ENCODE measurements around the gene PPP2R2B.

PPP2R2B gene

DNA sequence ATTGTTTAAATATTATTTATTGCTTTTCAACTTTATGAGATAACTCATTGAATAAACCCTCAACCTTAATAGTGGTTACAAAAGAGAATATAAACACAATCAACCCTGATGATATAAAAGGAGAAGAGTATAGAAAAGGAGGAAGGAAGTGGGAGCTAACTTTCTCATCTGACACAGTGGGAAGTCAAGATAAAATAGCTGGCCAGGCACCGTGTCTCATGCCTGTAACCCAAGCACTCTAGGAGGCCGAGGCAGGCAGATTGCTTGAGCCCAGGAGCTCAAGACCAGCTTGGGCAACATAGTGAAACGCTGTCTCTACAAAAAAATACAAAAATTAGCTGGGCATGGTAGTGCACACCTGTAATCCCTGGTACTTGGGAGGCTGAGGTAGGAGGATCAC lies 93.5 kb downstream of the PPP2R2B start:
- no peak for DNase-seq (ENCODE audit: low read depth, low spot score)

DNA sequence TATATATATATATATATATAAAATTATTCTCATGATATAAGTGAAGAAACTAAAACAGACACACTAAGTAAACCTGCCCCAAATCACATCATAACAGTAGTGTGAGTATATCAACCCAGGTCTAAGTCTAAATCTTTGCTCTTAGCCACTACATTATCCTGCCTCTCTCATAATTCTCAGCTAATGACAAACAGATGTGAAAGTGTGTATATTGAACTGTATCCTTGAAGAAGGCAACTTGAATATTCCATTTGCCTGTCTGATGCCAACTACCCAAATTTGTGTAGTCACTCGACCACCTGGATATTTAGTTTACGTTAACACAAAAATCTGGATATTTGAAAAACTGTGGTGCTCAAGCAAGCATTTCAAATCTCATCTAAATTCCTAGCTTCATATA lies 97.4 kb downstream of the PPP2R2B start:
- no peak for DNase-seq (ENCODE audit: low read depth, low spot score)

DNA sequence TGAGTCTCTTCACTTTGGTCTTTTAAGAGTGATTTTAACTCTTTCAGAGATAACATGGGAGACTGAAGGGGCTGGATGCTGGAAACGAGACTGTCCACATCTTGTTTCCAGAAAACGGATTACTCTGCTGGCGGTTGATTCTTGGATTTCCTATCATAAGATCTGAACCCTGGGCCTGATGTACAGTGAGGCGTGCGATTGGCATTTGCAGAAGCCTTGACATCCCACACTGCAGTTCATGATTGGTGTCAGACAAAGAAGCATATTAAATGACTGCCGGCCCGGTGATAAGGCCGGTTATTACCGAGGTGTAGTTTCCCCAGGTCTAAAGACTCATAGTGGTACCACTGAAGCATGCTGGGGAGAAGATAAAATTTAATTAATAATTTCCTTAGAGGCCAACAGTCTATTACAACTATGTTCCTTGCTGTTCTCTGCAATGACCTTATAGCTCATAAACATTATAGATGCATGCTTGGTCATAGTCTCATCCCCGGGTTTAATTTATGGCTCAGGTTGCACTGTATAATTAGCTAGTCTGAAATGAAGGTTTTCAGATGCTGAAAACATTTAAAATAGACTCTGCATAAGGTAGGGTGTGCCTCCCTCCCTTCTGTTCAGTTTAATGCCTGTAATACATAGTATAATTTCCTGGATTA lies 99.2 kb downstream of the PPP2R2B start:
- no peak for DNase-seq (ENCODE audit: low read depth, low spot score)

DNA sequence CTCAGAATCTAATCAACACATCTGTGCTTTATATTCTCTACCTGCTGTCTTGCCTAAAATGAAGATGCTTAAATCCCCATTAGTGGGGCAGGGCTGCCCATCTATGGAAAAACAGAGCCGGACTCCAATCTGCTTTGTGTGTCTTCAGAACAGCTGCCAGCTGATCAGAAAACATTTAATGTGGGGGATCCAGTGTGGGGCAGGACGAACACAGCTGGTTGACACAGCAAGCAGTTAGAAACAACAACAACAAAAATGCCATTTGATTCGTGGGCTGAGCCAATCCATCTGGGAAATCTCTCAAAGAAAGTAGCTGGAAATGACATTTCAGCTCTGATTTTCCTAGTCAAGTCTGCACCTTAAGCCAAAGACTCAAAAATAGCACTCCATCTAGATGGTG lies 99.8 kb downstream of the PPP2R2B start:
- no peak for DNase-seq (ENCODE audit: low read depth, low spot score)

DNA sequence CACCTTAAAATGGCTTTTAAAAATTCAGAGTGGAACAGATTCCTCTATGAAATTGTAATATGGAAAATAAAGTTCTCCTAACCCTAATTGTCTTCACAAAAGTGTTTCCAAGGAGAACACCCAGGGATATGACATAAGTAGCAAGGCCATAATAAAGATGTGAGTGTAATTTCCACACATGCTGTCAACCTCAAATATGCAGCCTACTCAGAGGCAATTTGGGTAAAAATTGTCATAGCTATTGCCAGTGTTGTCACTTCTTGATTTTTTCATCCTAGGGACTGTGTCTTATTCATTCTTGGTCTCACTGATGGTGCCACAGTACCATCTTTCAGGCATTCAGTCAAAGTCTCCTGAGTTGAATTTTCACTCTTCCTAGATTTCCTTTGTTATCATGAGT lies 100.3 kb downstream of the PPP2R2B start:
- DNase-seq (ENCODE audit: low read depth, low spot score): no peak

DNA sequence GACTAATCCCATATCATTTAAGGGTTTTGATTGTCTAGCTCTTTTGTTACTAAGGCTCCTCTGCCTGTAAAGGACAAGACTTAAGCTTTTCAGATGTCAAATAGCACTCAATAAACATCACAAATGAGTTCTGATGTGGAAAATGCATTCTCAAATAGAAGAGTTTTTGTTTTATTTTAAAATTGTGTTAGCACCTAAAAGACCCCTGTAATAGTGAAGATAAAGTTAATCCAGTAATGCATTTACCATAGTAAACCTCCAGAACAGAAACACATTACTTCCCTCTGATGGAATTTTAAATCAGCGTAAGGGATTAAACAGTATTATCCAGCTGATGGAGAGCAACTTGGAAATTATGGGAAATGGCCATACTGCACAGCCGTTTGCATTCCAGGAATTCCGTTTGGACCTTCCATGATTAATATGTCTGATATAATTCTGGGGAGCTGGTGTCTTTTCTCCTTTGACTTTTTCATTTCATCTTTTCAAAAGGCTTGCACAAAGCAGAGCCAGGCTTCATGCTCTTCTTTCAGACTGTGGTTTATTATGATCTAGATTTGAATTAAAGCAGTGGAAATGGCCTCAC lies 105.6 kb downstream of the PPP2R2B start:
- no peak for DNase-seq (ENCODE audit: low read depth, low spot score)

DNA sequence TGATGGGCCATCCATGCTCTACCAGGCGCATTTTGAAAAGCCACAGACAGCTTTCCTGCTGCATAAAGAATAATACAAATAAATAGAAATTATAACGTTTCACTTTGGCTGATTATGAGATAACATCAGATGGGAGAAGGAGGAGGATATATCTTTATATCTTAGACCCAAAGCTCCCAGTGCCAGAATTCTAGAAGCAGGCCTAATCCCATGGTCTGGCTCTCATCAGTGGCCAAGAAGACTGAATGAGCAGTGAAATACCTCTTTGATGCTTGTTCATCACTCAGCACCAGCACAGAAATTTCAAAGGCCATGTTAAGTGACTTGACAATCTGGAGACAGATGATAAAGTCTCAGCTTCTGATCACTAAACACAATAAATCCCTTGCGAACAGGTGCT lies 107.6 kb downstream of the PPP2R2B start:
- DNase-seq (ENCODE audit: low read depth, low spot score): no peak

DNA sequence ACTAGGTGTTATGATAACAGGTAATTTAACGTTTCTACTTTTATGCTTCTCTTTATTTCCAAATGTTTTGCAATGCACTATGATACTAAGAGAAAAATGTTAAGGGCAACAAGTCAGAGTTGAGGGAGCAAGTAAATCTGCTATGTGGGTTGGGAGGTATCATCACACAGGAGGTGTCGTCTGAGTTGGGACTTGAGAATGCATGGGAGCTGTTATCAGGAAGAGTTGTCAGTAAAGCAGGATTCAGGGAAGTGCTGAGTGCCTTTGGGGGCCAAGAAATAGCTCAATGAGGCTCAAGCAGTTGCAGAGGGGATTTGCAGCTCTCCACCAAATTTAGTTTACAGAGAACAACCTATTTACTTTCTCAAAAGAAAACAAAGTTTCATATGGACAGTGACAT lies 108.0 kb downstream of the PPP2R2B start:
- DNase-seq (ENCODE audit: low read depth, low spot score): no peak

DNA sequence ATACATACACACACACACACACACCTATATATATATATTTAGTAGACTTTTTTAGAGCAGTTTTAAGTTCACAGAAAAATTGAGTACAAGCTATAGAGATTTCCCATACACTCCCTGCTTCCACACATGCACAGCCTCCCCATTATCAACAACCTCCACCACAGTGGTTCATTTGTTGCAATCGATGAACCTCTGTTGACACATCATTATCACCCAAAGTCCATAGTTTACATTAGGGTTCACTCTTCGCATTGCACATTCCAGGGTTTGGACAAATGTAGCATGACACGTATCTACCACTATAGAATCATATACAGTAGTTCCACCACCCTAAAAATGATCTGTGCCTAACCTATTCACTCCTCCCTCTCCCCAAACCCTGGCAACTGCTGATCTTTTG lies 111.0 kb downstream of the PPP2R2B start:
- DNase-seq (ENCODE audit: low read depth, low spot score): no peak

DNA sequence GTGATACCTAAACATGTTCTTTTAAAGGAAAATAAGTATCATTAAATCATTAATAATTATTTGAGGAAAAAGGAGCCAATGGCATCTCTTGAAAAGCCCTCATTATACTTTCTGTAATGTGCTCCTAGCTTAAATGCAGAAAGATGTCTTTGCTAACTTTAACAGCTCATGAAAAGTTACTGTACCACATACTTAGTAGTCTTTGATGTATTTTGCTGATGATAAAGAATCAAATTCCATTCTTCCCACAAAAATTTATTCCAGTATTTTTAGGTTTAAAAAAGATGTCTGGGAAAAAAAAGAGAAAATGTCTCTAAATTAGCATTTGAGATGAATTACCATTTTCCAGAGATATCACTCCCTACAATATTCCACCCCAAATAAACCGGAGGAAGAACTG lies 112.5 kb downstream of the PPP2R2B start:
- peak; percentile 26 for DNase-seq (ENCODE audit: low read depth, low spot score)

DNA sequence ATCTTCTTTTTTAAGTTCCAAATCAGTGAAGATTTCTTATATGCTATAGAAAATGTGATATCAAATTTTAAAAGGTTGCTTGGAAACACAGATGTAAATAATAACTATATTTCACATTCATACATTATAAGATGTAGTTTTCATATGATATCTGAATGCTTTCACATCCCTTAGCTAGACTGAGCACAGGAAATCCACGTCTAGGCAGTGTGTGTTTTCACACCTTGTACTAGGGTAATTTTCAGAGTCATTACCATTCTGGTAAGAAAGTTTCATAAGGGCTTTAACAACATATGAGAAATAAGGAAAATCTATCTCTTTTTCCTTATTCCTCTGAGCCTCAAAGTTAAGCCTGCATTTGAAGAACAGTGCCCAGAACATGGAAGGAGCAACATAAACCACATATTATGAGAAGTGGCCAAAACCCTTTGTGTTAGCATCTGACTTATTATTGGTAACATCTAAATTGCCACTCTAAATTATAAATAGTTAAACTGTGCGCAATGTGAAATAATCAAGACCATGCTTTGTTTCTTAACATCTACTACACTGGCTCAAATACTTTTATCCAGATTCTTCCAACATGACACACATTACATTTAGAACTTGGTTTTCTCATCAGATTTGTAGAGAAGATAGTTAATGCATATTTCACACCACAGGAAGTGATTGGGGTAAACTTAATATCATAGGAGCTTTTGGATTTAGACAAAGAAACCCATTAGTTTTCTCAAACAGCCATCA lies 113.3 kb downstream of the PPP2R2B start:
- DNase-seq (ENCODE audit: low read depth, low spot score): peak; percentile 13

DNA sequence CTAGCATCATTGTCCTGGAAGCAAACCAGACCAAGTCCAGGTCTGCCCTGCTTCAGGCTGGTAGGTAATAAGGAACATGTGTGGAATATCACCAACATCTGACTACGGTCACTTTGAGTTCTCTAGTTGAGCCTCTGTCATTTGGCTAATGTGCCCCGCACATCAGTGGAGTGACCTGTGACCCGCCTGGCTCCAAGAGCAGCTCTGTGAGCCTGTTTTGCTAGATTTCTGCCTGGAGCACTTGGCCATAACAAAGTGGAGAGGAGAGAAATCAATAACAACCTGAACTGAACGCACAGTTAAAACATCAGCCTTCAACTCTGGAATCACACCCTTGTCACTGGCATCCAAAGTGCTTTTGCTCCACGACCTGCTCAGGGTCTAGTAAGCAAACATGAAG lies 115.7 kb downstream of the PPP2R2B start:
- DNase-seq (ENCODE audit: low read depth, low spot score): no peak

DNA sequence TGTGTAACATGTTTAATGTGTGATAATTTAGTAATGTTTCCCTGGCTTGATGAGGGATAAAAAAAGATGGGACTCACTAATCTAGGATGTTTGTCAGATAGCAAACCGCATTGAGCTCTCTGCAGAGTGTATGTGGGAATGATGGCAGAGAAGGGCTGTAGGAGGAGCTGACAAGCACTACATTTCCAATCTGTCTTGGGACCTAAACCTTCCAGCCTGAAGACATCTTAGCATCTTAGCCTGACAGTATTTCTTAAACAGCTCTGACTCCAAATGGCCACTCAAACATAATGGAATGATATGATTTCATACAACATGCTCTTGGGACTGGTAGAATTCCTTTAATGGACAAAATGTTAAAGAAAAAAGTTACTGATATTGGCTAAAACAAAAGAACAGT lies 116.7 kb downstream of the PPP2R2B start:
- DNase-seq (ENCODE audit: low read depth, low spot score): no peak

DNA sequence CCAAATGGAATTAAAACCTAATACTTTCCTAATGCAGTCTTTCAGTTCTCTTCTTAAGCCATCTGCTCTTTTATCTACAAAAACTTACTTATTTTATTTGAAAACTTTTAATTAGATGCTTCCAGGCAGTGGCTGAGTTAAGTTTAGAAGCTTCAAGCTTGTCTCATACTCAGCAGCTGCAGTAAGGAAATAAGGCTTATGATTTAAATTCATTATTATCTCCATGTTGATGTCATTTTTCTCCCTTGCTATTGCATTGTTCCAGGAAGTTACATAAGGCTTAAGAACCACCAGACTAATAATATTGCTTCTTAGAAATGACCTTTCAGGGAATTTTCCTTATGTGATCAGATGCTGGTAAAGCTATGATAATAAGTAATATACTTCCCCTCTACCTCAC lies 119.6 kb downstream of the PPP2R2B start:
- DNase-seq (ENCODE audit: low read depth, low spot score): no peak

DNA sequence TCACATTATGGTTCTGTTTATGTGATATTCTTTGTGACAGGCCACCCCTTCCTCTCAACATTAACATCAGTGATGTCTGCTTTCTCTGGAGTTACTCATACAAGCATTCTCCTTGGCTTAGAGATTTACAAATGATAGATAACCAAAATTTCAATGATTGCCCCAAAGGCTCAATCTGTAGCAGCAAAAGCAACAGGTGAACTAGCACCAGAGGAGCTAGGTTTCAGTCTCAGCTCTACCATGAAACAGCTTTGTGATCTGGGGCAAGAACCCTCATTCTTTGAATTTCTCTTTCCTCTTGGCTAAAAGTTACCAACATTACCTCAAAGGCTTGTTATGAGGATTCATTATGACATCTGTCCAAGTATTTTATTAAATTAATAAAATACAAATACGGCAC lies 120.5 kb downstream of the PPP2R2B start:
- no peak for DNase-seq (ENCODE audit: low read depth, low spot score)

DNA sequence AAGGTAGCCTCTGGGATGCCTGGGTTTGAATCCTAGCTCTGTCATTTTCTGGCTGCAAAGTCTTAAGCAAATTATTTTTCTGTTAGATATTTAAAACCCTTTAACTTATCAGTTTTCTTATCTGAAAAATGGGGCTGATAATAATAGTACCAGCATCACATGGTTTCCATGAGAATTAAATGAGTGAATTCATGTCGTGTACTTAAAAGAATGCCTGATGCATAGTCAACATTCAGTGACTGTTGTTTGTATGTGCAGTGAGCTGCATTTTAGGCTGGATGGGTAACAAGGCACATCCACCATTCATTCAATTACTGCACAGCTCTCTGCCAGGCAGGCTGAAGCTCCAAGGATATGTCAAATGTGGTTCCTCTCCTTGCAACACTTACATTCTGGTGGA lies 122.0 kb downstream of the PPP2R2B start:
- peak; percentile 7 for DNase-seq (ENCODE audit: low read depth, low spot score)

DNA sequence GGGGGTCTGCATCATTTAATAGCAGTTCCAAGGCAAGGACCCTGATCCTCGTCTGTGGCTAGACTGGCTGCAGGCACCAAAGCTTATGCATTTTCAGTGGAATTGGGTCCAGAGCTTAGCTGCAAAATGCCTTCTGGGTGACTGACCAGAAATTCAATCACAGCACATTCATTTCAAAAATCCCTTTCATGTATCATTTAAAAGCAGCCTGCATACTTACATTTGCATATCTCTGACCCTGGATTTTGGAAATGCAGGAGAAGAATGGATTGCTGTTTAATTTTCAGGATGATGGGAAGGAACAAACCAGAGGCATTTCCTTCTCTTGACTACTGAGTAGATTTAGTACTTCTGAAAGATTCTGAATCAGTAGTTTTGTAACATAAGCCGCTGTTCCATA lies 122.8 kb downstream of the PPP2R2B start:
- peak; percentile 64 for DNase-seq (ENCODE audit: low read depth, low spot score)

DNA sequence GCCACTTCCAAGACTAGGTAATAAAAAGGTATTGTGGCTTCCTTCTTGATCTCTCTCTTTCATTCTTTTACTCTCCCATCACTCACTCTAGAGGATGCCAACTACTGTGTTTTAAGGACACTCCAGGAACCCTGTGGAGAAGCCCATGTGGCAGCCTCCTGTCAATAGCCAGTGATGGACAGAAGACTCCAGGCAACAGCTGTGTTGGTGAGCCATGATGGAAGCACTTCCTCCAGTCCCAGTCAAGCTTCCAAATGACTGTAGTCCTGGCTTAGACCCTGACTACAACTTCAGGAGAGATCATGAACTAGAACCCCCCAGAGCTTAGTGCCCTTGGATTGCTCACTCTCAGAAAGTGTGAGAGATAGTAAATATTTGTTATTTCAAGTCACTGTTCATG lies 123.9 kb downstream of the PPP2R2B start:
- no peak for DNase-seq (ENCODE audit: low read depth, low spot score)

DNA sequence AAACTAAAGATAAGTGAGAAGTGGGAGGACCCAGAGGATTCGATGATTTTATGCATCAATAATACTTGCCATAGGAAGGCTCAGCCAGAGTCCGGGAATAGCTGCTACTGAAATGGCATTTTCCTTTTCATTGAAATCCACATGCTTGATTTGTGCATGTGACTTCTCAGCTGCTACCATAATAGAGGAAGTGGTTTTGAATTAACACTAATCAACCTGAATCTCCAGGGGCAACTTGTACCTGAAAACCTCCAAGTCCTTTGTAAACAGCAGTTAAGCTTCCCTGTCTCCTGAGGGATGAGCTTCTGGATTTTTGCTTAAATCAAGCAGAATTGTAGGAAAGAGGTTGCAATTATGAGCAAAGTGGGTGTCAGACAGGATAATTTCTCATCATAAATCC lies 124.9 kb downstream of the PPP2R2B start:
- DNase-seq (ENCODE audit: low read depth, low spot score): peak; percentile 5

DNA sequence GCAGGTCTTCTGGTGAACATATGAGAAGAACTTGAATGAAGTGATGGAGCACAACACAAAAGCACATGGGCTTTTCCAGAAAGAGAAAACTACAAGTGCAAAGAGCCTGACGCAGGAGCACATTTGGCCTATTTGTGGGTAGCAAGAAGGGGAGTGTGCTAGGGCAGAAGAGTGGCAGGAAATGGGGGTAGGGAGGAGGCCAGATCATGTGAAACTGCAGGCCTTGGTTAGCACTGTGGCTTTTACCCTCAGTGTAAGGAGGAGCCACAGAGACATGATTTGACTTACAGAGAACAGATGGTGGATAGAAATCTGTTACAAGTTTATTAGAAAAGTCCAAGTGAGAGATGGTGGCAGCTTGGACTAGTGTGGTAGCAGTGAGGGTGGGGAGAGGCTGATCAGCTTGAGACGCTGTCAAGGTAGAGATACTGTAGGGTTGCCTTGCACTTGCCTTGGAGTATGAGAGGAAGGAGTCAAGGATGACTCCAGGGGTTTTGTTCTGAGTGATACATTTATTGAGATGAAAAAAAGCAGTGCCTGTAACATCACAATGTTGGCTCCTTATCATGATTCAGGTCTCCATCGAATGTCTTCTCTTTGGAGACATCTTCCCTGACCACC lies 126.7 kb downstream of the PPP2R2B start:
- DNase-seq (ENCODE audit: low read depth, low spot score): no peak

DNA sequence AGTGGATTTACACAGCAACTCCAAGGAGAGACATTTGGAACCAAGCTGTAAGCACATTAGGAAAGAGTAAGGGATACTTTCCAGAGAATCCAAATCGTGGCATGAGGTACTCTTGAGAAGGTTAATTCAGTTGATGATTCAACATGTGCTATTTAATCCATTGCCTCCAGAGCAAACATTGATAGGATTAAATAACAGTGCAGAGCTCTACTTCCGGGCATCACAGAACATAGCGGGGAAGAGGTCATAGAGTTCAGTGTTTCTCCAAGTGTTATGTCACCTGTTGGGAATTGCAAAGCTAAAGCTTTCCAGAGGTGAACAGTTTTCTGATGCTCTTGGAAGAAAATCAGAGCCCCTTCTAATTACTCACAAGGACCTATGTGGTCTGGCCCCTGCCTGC lies 127.5 kb downstream of the PPP2R2B start:
- DNase-seq (ENCODE audit: low read depth, low spot score): peak; percentile 33

DNA sequence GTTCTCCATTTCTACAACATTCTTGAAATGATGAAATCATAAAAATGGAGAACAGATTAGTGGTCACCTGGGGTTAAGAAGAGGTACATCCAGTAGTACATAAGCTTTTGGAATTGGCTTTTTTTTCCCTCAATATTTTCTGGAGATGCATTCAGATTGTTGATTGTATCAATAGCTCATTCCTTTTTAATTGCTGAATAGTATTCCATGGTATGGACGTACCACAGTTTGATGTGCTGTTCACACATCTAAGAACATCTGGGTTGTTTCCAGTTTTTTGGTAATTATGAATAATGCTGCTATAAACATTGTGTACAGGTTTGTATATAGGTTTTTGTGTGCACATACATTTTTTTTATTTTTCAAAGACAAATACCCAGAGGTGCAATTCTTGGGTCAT lies 130.0 kb downstream of the PPP2R2B start:
- DNase-seq (ENCODE audit: low read depth, low spot score): no peak

All from astrocyte of the hippocampus (primary cell).